ENCODE data around the gene MTF2. TPM values are rescaled to one million over a fixed set of nuclear protein-coding genes. Genes with fewer than 3 reads are reported as not detected.

Gene MTF2
- polyA plus RNA-seq, 3 donors = 16.0 to 56.3 (median 32.5) TPM

GRCh38 chr1:93113127-93113526 is 34.0 kb downstream of the MTF2 start:
- no peak for TF ChIP-seq CTCF (IDR thresholded peaks at IDR 0.05)
- no peaks in the 10 kb centered on the region for H3K27me3 Mint-ChIP-seq (ENCODE audit: low read depth in 3 of 3)
- Histone ChIP-seq H3K36me3 (replicated peaks in 1 of 2; ENCODE audit: control insufficient read depth in 1 of 2, insufficient read depth in 2 of 2, low read length in 2 of 2) (peaks cover 40 to 65% of the 10 kb centered on the region in 2 donors), H3K9me3 (replicated peaks in 1 of 2; ENCODE audit: control insufficient read depth in 1 of 2, insufficient read depth in 1 of 2, low read length in 2 of 2) (no peaks in the 10 kb centered on the region), H3K27ac (ENCODE audit: low read depth in 1 of 2, low read length in 2 of 2) (peak overlapping the region in 1 of 2 donors; percentile 26), H3K9ac (ENCODE audit: insufficient read depth, low read length, poor library complexity, severe bottlenecking) (no peak overlapping the region), H2AFZ (ENCODE audit: insufficient read depth, low read depth, low read length, poor library complexity, severe bottlenecking) (no peak overlapping the region), H4K20me1 (ENCODE audit: insufficient read depth, low read length) (peaks cover 41% of the 10 kb centered on the region), H3K4me2 (replicated peaks; ENCODE audit: extremely low read depth, low read length, poor library complexity, severe bottlenecking) (no peak overlapping the region), H3K79me2 (ENCODE audit: insufficient read depth, low read length) (peaks cover 58% of the 10 kb centered on the region), H3K4me3 (replicated peaks in 1 of 3; ENCODE audit: low read depth in 2 of 3, low read length in 3 of 3) (no peak overlapping the region), H3K27me3 (ENCODE audit: control insufficient read depth in 2 of 2, insufficient read depth in 2 of 2, low read length in 2 of 2) (no peaks in the 10 kb centered on the region), H3K4me1 (ENCODE audit: control insufficient read depth in 1 of 2, insufficient read depth in 2 of 2, low read length in 2 of 2) (peaks cover 3 to 12% of the 10 kb centered on the region in 2 donors)
- DNase-seq = no peak
- H3K36me3 Mint-ChIP-seq = peaks cover 43 to 57% of the 10 kb centered on the region in 2 donors
- H3K9me3 Mint-ChIP-seq = peaks cover 0 to 4% (median 0%) of the 10 kb centered on the region in 7 donors
- H3K4me3 Mint-ChIP-seq = no peak overlapping the region
- intact Hi-C loops (cut with micrococcal nuclease) = no loop called here
- H3K4me1 Mint-ChIP-seq = peaks cover 15% of the 10 kb centered on the region
- no CpG with 5 or more reads among the region's 3 CpGs for WGBS (ENCODE audit: insufficient coverage)
- H3K27ac Mint-ChIP-seq = peak overlapping the region in 1 of 7 donors; percentile 76

DNA sequence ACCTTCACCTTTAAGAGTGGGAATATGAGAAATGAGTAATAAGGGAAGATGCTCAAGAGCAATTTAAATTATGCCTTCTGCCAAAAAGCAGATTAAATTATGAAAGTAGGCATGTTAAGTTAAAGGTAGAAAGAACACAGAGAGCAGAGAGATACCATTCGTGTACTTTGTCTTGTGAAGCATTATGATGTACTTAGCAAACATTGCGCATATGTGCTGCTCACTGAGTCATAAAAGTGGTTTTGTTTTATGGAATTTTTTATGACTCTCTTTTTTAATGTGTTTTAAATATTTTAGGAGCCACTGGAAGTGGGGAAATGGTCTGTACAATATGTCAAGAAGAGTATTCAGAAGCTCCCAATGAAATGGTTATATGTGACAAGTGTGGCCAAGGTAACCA is 35.3 kb downstream of the MTF2 start:
- Histone ChIP-seq H3K4me2 (replicated peaks; ENCODE audit: extremely low read depth, low read length, poor library complexity, severe bottlenecking) (no peak overlapping the region), H3K9ac (ENCODE audit: insufficient read depth, low read length, poor library complexity, severe bottlenecking) (no peak overlapping the region), H3K27me3 (ENCODE audit: control insufficient read depth in 2 of 2, insufficient read depth in 2 of 2, low read length in 2 of 2) (no peaks in the 10 kb centered on the region), H4K20me1 (ENCODE audit: insufficient read depth, low read length) (peaks cover 32% of the 10 kb centered on the region), H2AFZ (ENCODE audit: insufficient read depth, low read depth, low read length, poor library complexity, severe bottlenecking) (no peak overlapping the region), H3K36me3 (replicated peaks in 1 of 2; ENCODE audit: control insufficient read depth in 1 of 2, insufficient read depth in 2 of 2, low read length in 2 of 2) (peaks cover 48 to 70% of the 10 kb centered on the region in 2 donors), H3K9me3 (replicated peaks in 1 of 2; ENCODE audit: control insufficient read depth in 1 of 2, insufficient read depth in 1 of 2, low read length in 2 of 2) (no peaks in the 10 kb centered on the region), H3K79me2 (ENCODE audit: insufficient read depth, low read length) (peaks cover 46% of the 10 kb centered on the region), H3K4me3 (replicated peaks in 1 of 3; ENCODE audit: low read depth in 2 of 3, low read length in 3 of 3) (no peak overlapping the region), H3K27ac (ENCODE audit: low read depth in 1 of 2, low read length in 2 of 2) (no peak overlapping the region), H3K4me1 (ENCODE audit: control insufficient read depth in 1 of 2, insufficient read depth in 2 of 2, low read length in 2 of 2) (peaks cover 3 to 12% of the 10 kb centered on the region in 2 donors)
- WGBS (ENCODE audit: insufficient coverage) = 100% methylated on average over 2 of the region's 2 CpGs
- Mint-ChIP-seq H3K36me3 (peaks cover 47 to 58% of the 10 kb centered on the region in 2 donors), H3K9me3 (no peaks in the 10 kb centered on the region), H3K4me1 (peaks cover 15% of the 10 kb centered on the region), H3K27ac (peak overlapping the region in 1 of 7 donors; percentile 32), H3K27me3 (ENCODE audit: low read depth in 3 of 3) (no peaks in the 10 kb centered on the region), H3K4me3 (no peak overlapping the region)
- DNase-seq = no peak
- no peak for TF ChIP-seq CTCF (IDR thresholded peaks at IDR 0.05)
- intact Hi-C loops (cut with micrococcal nuclease) = no loop called here
